Activated gamma-delta T cell treated with anti-CD3 and anti-CD28 coated beads, Interleukin-2, amount 50 U/mL, for 16 hours (primary cell): ENCODE results near the gene CTSF.
"Not testable (repeated sequence)": the region's sequence is repeated elsewhere in the genome, so short reads cannot be mapped to it uniquely, and the experiment has no call there.

Source experiments
- DNase-seq: peaks from one replicate; pipeline ENCODE4 v3.0.0-alpha.2; 2020; ENCODE audit warnings: low read depth

The CTSF gene

DNA sequence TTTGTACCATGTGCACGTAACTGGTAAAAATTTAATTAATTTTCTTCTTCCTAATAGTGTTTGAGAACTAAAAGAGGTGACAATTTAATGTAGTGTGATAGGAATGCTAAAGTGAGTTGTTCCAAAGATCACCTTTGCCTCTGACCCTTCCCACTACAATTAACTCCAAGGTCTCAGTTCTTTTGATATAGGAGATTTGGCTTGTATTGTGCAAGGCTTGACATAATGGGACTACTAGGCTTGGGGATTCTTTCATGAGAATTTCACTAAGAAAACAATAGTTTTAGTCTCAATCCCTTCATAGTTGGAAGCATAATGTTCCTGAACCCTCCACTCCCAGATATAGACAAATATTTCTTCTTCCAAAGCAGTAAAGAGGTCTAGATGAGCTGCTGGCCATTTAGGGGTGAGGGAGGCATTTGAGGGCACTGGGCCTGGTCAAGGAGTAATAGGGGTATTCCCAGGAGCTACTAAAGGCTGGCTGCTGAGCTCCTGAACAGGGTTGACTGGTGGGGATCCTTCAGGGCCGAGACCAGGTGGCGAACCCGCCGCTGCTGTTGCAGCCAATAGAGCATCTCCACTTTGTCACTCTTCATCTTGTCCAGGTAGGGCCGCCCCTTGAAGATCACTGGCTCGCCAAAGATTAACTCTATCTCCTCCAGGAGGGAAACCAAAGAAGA lies 21.7 kb upstream of the CTSF start:
- no peak for DNase-seq

DNA sequence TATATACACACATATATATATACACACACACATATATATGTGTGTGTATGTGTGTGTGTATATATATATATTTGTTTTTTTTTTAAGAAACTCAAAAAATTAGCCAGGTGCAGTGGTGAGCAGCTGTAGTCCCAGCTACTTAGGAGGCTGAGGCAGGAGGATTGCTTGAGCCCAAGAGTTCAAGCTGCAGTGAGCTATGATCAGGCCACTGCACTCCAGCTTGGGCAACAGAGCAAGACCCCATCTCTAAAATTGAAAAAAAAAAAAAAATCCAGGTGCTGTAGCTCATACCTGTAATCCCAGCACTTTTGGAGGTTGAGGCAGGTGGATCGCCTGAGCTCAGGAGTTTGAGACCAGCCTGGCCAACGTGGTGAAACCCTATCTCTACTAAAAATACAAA lies 20.9 kb upstream of the CTSF start:
- not testable (repeated sequence) for DNase-seq

DNA sequence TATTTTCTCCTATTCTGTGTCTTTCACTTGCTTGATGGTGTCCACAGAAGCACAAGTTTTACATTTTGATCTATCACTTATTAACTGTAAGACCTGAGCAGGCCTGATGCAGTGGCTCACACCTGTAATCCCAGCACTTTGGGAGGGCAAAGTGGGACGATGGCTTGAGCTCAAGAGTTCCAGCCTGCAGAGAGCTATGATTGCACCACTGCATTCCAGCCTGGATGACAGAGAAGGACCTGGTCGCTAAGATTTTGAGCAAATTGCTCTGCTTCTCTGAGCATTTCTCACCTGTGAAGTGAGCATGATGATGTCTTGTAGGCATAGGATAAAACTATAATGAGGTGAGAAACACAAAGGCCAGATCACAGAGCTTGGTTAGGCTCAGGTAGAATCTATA lies 17.7 kb upstream of the CTSF start:
- no peak for DNase-seq

DNA sequence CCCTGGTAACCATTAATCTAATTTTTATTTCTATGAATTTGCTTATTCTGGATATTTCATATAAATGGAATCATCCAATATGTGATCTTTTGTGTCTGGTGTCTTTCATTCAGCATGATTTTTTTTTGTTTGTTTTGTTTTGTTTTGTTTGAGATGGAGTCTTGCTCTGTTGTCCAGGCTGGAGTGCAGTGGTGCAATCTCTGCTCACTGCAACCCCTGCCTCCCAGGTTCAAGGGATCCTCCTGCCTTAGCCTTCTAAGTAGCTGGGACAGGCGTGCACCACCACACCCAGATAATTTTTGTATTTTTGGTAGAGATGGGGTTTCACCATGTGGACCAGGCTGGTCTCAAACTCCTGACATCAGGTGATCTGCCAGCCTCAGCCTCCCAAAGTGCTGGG lies 17.0 kb upstream of the CTSF start:
- not testable (repeated sequence) for DNase-seq

DNA sequence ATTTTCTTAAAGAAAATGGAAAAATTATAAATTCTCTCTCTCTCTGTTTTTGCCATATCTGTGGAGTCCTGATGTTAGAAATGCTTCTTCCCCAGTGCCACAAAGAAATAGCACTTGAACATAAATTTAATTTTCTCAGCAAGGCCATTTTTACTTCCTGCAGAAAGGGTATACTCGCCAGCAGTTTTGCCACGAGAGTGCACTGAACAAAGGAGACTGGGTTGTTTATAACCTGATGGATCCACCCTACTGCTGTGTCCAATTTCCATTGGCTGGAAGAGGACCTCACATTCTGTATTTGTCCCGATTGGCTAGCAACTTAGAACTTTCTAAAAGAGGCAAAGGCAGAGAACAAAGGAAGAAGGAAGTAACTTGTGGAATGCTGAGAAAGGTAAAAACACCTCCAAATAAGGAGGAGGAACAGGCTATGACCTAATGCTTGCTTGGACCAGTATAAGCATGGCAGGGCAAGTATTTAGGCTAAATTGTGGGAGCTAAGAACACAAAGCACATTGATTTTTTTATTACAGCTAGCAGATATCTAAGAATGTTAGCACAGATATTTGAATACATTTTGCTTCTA lies 14.2 kb upstream of the CTSF start:
- not testable (repeated sequence) for DNase-seq

DNA sequence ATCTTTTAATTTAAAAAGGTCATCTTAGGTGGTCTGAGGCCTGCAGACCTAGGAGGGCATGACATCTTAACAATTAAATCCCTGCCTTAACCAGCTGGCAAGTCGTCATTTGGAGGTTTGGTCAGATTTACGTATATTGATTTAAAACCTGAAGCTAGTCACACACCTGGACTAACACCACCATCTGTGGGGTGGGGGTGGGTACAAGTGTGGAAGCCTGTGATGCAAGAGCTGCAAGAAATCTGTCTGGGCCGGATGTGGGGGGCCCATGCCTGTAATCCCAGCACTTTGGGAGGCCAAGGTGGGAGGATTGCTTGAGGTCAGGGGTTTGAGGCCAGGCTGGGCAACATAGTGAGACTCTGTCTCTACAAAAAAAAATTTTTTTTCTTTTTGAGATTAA lies 12.9 kb upstream of the CTSF start:
- DNase-seq, result no peak

DNA sequence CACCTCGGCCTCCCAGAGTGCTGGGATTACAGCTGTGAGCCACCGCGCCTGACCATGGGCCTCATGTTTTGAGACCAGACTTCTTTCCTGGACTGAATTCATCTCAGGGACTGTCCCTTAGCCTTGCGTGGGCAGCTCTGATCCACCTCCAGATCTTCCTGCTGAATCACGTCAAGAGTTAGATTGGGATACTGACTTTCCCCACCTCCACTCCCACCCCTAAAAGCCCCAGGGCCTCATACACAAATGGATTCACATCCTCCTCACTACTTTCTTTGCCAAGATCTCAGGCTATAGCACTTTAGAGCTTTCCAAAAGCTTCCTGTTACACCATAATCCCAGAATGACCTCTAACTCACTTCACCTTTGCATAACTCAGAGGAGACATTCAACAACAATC lies 12.4 kb upstream of the CTSF start:
- no peak for DNase-seq

DNA sequence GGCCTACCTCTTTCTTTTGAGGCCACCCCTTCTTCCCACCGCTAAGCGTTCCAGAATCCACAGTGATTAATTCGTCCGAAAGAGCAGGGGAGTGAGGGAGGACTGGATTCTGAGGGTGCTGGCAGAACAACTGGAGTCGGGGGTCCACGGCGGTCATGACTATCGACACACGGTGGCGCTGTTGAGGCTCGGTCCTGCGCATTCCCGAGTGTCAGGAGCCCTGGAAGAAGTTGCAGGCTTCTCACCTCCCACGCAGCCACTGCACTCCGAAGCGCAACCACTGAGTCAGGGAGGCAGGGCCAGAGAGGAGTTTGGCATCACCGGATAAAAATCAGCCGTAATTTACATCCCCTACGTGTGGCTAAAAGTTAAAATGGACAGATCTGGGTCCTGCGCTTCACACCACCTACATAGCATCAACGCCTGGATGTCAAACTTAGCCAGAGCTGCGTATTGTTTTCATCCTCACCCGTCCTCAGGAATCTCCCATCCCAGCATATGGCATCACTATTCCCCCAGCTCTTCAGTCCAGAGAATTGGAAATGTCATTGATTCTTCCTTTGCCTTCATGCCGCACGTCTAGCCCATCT lies 10.7 kb upstream of the CTSF start:
- DNase-seq, result peak; percentile 70

DNA sequence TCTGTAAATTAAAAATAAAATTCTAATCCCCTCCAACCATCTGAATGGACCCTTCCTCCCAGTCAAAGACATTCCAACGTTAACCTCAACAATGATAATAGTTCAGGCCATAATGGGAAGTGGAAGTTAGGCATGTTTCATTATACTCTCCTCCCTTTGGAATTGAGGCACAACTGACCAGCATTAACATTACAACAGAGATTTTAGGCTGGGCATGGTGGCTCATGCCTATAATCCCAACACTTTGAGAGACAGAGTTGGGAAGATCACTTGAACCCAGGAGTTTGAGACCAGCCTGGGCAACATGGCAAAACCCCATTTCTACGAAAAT lies 2.4 kb upstream of the CTSF start:
- no peak for DNase-seq

DNA sequence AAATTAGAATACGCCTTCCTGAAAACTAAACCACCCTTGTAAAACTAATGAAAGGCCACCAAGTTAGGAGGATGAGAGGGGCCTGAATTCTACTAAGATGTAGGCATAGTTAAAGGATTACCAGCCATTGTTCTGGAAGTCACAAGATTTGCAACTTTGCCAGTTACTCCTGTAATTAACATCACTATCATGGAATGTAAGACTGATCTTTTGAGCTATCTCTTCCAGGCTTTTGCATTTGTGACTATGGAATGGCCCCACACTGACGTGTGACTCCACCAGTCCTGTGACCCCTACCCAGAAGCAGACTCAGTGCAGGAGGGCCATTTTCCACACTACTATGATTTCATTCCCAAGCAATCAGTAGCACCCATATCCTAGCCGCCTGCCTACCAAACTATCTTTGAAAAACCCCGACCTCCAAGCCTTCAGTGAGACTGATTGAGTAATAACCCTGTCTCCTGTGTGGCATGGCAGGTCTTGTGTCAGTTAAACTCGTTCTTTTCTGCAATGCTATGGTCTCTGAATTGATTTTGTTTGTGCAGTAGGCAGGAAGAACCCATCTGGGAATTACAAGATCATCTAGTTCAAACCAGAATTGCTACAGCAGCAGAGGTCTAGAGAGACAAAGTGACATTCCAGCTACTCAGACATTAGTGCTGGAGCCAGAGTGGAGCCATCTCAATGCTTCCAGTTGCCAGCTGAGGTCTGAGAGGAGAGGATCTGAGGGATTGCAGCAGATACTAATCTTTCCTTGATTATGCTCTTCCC lies 1.9 kb upstream of the CTSF start:
- no peak for DNase-seq

DNA sequence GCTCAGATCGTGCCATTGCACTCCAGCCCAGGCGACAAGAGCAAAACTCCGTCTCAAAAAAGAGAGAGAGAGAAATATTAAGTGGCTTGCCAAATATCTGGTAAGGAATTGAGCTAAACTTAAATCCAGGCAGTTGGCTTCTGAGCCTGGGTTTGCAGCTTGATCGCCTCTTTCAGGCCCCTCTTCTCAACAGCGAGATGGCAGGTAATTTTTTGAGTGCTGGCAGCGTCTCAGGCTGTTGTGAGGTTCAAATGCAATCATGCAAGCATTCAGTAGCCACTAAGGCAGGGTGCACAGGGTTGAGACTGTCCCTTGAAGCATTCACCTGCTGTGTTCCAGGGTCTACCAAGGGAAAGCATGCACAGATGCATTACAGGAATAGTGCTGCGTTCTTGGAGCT lies 670 bp upstream of the CTSF start:
- no peak for DNase-seq

DNA sequence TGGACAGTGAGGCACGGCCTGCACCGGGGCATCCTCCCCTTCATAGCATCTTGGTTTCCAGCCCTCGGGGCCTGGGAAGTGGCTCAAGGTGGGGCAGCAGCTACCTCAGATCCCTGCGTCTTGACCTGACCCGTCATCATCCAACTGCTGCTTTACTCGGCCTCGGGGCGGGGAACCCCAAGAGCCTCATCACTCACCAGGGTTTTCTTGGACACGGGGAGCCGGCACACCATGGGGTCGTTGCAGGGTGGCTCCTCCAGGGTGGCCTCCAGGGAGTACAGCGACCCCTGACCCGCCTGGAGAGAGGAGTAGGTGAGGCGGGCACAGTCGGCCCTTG lies 651 bp downstream of the CTSF start:
- DNase-seq, result no peak

DNA sequence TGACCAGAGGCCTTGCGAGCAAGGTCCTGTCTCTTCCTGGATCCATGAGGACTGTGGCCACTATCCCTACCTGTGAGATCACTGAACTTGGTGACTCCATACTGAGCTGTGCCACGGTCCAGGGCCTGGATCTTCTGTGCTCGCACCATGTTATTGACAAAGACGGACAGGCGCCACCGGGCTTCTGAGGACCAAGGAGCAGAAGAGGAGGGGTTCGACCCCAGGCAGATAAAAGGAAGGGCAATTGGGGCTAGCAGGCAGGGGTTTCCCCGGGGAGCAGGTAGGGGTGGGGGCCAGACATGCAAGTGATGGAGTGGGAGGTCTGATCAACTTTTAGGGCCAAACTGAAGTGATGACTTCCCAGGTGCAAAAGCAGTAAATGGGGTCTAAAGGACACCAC lies 2.2 kb downstream of the CTSF start:
- no peak for DNase-seq

DNA sequence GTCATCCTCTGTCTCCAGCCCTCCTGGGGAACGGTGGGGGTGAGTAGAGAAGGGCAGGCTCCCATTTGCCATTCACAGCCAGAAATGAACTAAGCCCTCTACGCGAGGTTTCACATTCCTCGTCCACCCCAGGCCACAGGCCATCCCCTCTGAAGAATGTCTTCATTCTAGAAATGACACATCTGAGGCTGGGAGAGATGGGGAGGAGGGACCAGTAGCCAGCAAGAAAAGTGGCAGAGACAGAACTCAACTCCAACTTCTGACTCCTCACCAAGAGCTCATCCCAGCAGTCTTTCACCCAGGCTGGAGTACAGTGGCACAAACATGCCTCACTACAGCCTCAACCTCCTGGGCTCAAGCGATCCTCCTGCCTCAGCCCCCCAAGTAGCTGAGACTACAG lies 3.4 kb downstream of the CTSF start:
- no peak for DNase-seq

DNA sequence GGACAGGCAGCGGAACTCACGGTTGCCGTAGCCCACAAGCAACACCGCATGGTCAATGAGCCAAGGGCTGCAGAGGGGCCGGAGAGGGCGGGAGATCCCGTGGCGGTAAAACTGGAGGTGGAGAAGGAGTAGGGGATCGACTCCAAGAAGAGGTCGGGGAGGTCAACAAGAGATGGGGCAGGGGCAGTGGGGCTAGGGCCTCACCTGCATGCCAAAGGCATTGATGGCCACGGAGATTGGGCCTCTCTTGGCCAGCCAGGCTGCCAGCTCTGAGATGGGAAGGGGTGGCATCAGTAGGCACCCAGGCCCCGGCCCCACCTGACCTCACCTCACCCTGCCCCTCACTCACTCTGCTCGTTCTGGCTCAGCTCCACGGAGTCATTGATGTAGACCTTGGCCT lies 3.9 kb downstream of the CTSF start:
- DNase-seq, result no peak

DNA sequence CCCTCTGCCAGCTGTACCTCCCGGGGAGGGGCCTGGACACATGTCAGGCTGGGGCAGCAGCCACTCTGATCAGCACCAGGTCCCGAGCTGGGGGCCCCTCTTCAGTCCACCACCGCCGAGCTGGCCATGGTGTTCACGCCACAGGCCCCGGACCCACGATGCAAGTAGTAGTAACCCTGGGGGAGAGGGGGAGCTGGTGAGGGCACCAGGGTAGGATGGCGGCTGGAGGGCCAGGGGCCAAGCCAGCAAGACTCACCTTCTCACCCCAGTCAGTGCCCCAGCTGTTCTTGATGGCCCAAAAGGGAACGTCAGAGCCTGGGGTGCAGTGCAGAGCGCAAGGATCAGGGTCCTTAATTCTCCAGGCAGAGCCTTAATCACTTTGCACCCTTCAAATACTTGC lies 4.6 kb downstream of the CTSF start:
- no peak for DNase-seq

DNA sequence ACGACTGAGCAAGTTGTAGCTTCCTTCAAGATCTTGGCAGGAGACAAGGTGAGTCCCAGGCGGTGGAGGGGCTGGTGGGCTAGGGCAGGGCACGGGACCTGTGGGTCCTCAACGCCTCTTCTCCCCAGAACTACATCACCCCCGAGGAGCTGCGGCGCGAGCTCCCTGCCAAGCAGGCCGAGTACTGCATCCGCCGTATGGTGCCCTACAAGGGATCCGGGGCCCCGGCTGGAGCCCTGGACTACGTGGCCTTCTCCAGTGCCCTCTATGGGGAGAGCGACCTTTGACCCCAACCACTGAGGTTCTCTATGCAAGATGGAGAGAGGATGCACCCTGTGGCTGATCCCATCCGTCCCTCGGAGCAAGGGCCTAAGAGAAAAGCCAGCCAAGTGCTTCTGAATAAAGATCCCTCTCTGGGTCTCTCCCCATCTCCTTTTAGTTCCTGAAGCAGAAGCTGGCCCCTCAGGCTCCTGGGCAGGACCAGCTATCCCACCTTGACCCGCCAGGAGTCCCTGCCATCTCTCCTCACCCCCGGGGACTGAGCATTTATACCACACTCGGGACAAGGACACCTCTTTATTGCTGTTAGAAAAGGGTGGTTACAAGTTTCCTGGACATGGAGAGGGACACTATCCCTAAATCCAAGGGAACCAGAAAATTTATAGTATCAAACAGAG lies 5.4 kb downstream of the CTSF start:
- no peak for DNase-seq

DNA sequence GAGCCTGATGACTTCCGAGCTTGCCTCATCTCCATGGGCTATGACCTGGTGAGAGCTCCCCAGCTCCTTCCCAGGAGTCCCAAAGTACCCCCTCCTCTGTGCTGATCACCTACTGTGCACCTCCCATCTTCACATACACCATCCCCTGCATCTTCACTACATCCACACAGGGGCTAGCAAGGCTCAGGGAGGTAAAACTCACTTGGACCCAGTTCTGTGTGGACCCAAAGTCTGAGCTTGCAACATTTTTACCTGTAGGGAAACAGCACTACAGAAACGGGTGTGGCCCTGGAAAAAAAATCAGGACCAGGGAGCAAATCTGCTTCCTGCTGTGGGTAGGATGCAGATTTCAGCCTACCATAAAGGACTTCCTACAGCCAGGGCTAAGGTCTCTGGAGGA lies 6.1 kb downstream of the CTSF start:
- no peak for DNase-seq

DNA sequence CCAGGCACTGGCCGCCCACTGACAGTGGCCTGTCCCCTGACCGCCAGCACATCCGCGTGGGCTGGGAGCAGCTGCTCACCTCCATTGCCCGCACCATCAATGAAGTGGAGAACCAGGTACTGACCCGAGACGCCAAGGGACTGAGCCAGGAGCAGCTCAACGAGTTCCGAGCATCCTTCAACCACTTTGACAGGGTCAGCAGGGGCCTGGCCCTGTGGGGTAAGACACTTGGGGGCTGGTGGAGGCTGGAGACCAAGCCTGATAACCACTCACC lies 6.5 kb downstream of the CTSF start:
- no peak for DNase-seq

DNA sequence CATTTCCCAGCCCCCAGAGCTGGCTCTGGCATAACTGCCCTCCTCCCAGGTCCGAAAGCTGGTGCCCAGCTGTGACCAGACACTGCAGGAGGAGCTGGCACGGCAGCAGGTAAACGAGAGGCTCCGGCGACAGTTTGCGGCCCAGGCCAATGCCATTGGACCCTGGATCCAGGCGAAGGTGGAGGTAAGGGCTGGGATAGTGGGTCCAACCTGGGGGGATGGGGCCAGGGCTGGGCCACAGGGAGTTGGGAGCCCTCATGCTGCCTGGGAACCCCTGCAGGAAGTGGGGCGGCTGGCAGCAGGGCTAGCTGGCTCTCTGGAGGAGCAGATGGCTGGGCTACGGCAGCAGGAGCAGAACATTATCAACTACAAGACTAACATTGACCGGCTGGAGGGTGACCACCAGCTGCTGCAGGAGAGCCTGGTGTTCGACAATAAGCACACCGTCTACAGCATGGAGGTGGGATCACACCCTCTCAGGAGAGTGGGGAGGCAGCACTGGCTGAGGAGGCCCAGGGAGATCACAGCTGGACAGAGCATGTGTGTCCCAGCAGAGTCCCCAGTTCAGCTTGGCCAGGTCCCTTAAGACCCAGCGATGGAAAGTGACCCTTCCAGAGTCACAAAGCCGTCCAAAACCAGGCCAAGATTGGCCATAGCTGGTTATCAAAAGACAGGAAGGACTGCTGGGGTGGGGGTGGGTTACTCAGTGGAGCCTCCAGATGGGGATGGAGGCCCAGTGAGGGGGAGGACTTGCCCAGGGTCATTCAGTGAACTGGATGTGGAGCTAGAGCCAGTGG lies 7.0 kb downstream of the CTSF start:
- DNase-seq, result no peak

DNA sequence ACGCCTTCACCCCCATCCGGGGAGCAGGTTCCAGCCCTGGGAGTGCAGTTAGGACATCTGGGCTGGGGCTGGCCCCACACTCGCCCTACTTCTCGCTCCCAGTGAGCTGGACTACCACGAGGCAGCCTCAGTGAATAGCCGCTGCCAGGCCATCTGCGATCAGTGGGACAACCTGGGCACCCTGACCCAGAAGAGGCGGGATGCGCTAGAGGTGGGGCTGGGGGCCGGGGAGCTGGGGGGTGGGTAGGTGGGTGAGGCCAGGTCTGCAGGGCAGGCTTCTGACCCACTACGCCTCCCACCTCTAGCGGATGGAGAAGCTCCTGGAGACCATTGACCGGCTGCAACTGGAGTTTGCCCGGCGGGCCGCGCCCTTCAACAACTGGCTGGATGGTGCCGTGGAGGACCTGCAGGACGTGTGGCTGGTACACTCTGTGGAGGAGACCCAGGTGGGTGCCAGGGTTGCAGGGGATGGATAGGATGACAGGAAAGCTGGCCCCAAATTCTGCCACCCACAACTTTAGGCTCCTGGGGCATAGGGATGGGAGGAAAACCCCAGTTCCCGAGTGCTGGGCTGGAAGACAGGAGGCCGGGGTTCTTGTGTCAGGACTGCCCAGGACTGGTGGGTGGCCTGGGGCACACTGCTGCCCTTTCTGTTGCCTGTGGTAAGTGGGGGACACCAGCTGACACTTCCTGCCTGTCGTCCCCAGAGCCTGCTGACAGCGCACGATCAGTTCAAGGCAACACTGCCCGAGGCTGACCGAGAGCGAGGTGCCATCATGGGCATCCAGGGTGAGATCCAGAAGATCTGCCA lies 8.3 kb downstream of the CTSF start:
- DNase-seq, result no peak
